AG09309 (cell line): Measurements from ENCODE around the gene NLRC5.

Experiments used
- DNase-seq: peaks from one replicate; pipeline ENCODE4 v3.0.0-alpha.2; 2010; ENCODE audit warnings: low read depth
- H3K4me3 ChIP-seq: 2 replicates; pipeline ENCODE4 v1.5.1; 2011; ENCODE audit warnings: mild to moderate bottlenecking, low read depth, low read length, moderate library complexity; ENCODE audit not compliant: control insufficient read depth
- CTCF ChIP-seq: IDR thresholded peaks from 2 replicates; pipeline ENCODE4 v1.5.1; 2011; ENCODE audit warnings: mild to moderate bottlenecking, low read depth, low read length, inconsistent platforms; ENCODE audit not compliant: insufficient read depth, control insufficient read depth; ENCODE audit errors: missing control alignments

Gene NLRC5

GRCh38 chr16:56950455-56950854 is 38.9 kb upstream of the NLRC5 start:
- H3K4me3 ChIP-seq: no peak overlapping the region
- TF ChIP-seq CTCF: no peak
- DNase-seq: no peak

GRCh38 chr16:56950881-56951771 is 38.2 kb upstream of the NLRC5 start:
- no peak for DNase-seq
- TF ChIP-seq CTCF: peak; percentile 83
- no peak overlapping the region for H3K4me3 ChIP-seq

GRCh38 chr16:56953006-56953405 is 36.4 kb upstream of the NLRC5 start:
- H3K4me3 ChIP-seq: no peak overlapping the region
- TF ChIP-seq CTCF: no peak
- no peak for DNase-seq

- H3K4me3 ChIP-seq: no peak overlapping the region
- no peak for DNase-seq
- TF ChIP-seq CTCF: no peak
Observed at GRCh38 chr16:56956076-56956475, 33.3 kb upstream of the NLRC5 start.

GRCh38 chr16:56956756-56957155 is 32.6 kb upstream of the NLRC5 start:
- no peak overlapping the region for H3K4me3 ChIP-seq
- TF ChIP-seq CTCF: no peak
- DNase-seq: no peak

GRCh38 chr16:56960681-56961281 is 28.6 kb upstream of the NLRC5 start:
- no peak for DNase-seq
- H3K4me3 ChIP-seq: no peak overlapping the region
- TF ChIP-seq CTCF: no peak

GRCh38 chr16:56961386-56961785 is 28.0 kb upstream of the NLRC5 start:
- no peak overlapping the region for H3K4me3 ChIP-seq
- DNase-seq: no peak
- TF ChIP-seq CTCF: no peak
